A549 treated with CpdA at 1 μM for 4 hours (cell line): ENCODE measurements around the gene OVCH2. TPM values are rescaled to one million over a fixed set of nuclear protein-coding genes. Genes with fewer than 3 reads are reported as not detected.

Source experiments
- total RNA-seq: library from RNA; stranded (reverse); fragments of 200-300 nt; extraction: Qiagen RNA extraction; gene quantifications from 5 replicates; pipeline ENCODE4 v1.2.3, GENCODE V29; 2022; ENCODE audit warnings: low read depth

The OVCH2 gene, protein sequence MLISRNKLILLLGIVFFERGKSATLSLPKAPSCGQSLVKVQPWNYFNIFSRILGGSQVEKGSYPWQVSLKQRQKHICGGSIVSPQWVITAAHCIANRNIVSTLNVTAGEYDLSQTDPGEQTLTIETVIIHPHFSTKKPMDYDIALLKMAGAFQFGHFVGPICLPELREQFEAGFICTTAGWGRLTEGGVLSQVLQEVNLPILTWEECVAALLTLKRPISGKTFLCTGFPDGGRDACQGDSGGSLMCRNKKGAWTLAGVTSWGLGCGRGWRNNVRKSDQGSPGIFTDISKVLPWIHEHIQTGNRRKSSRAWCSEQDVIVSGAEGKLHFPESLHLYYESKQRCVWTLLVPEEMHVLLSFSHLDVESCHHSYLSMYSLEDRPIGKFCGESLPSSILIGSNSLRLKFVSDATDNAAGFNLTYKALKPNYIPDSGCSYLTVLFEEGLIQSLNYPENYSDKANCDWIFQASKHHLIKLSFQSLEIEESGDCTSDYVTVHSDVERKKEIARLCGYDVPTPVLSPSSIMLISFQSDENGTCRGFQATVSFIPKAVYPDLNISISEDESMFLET
- total RNA-seq, result not detected in 5 replicates

DNA sequence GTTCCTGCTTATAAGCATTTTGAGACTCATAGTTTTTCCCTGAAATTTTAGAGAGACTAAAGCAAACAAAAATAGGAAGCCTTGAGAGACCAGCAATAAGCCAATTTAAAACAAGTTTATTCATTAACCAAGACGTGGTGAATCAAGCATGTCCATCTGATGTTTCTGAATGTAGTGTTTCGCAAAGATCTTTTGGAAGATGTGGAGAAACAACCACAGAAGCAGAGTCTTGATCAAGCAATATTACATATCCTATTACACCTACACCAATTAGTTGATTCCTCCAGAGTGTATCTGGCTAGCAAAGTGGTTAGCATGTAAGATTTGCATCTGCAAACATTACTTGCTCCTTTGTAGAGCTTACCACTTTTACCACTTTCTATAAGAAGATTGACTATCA lies at the start of gene OVCH2:
Gene OVCH2, minus strand, starts transcription at position 101 of the 400 bp plus-strand sequence. Its CDS starts 83 bp downstream, at position 18.

DNA sequence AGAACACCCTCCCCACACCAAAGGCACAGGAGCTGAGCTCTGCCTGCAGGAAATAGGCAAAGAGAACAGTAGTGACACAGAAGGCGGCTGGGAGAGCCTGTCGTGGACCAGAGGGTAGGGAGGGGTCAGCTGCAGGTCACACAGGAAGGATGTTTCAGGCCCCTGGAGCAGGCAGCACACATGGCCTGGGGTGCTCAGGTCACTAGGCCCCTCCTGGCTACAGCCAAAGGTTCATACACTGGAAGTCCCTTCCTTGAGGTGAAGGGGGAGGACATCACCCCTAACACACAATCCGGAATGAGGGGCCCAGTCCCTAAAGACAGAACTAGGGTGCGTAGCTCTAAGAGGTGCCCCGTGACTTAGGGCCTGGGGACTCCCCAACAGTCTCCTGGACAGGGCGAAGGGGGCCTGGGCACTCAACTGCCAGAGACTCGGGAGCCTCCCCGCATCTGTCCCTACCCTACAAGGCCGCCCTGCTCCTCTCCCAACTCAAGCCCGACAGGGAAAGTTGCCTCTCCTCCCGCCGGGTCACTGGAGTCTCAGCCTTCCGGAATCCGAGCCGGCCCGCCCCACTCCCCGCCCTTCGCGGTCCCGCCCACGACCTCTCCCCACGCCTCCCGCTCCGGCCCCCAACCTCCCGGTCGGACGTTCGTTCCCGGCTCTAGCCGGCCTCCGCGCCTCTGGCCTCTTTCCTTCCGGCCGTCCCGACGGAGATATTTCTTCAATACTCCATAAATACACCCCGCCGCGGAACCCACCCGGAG lies 33.1 kb downstream of the OVCH2 start, which contains the start of gene CYB5R2:
Gene CYB5R2, minus strand, starts transcription at position 541 of the 764 bp plus-strand sequence. CDS start 675 bp downstream, outside the sequence.

Other genes starting within 250 kb of the OVCH2 start
- 0.02 TPM in 1 of 5 replicates, not detected in the others for gene OLFML1, start 221.0 kb downstream of the OVCH2 start, total RNA-seq
- 11.4 to 15.5 TPM (median 12.0 TPM) in 5 replicates for gene PPFIBP2, start 192.5 kb downstream of the OVCH2 start, total RNA-seq
- 3.8 to 5.5 TPM (median 4.5 TPM) in 5 replicates for gene CYB5R2, start 33.0 kb downstream of the OVCH2 start, total RNA-seq
- not detected in 5 replicates for gene OR5P2, start 90.5 kb upstream of the OVCH2 start, total RNA-seq
- gene OR5P3, start 124.4 kb upstream of the OVCH2 start, total RNA-seq, result not detected in 5 replicates
- not detected in 5 replicates for gene OR10A6, start 224.8 kb upstream of the OVCH2 start, total RNA-seq
- not detected in 5 replicates for gene OR10A3, start 235.2 kb upstream of the OVCH2 start, total RNA-seq